HEK293 (cell line): ENCODE measurements around the gene PTPN20.
"Not testable (repeated sequence)": the region's sequence is repeated elsewhere in the genome, so short reads cannot be mapped to it uniquely, and the experiment has no call there.

Source experiments
- CTCF ChIP-seq: fragments of 450-650 bp; formaldehyde crosslinking; IDR thresholded peaks from 2 replicates; pipeline ENCODE4 v1.5.1; 2016; ENCODE audit warnings: missing biosample characterization, missing genetic modification characterization
- HOXA7 ChIP-seq: sonication (generic); formaldehyde crosslinking; IDR thresholded peaks from 2 replicates; pipeline ENCODE4 v1.8.1; 2022; ENCODE audit warnings: missing genetic modification reagents, borderline replicate concordance
- KLF16 ChIP-seq: fragments of 450-650 bp; formaldehyde crosslinking; IDR thresholded peaks from 2 replicates; pipeline ENCODE4 v1.5.1; 2017; ENCODE audit warnings: missing biosample characterization, missing genetic modification characterization
- KLF9 ChIP-seq: fragments of 450-650 bp; formaldehyde crosslinking; IDR thresholded peaks from 2 replicates; pipeline ENCODE4 v1.5.1; 2016; ENCODE audit warnings: missing biosample characterization, missing genetic modification characterization, low read depth
- REST ChIP-seq: fragments of 450-650 bp; formaldehyde crosslinking; IDR thresholded peaks from 2 replicates; pipeline ENCODE4 v1.5.1; 2016; ENCODE audit warnings: missing biosample characterization, missing genetic modification characterization
- SALL2 ChIP-seq: fragments of 450-650 bp; formaldehyde crosslinking; IDR thresholded peaks from 2 replicates; pipeline ENCODE4 v1.5.0; 2017; ENCODE audit warnings: missing biosample characterization, mild to moderate bottlenecking, missing genetic modification characterization, borderline replicate concordance
- TSHZ1 ChIP-seq: fragments of 450-650 bp; formaldehyde crosslinking; IDR thresholded peaks from 2 replicates; pipeline ENCODE4 v1.5.1; 2016; ENCODE audit warnings: missing biosample characterization, missing genetic modification characterization, borderline replicate concordance
- ZEB2 ChIP-seq: fragments of 450-650 bp; formaldehyde crosslinking; IDR thresholded peaks from 2 replicates; pipeline ENCODE4 v1.5.1; 2016; ENCODE audit warnings: missing biosample characterization, missing genetic modification characterization
- ZNF394 ChIP-seq: fragments of 450-650 bp; formaldehyde crosslinking; IDR thresholded peaks from 2 replicates; pipeline ENCODE4 v1.5.1; 2016; ENCODE audit warnings: missing biosample characterization, missing genetic modification characterization, mild to moderate bottlenecking, moderate library complexity, borderline replicate concordance
- ZNF549 ChIP-seq: fragments of 450-650 bp; IDR thresholded peaks from 2 replicates; pipeline ENCODE4 v1.5.1; 2018; ENCODE audit warnings: missing biosample characterization, missing genetic modification characterization, mild to moderate bottlenecking, inconsistent platforms, moderate library complexity

GRCh38 chr10:46967013-46967412, 55.8 kb downstream of the PTPN20 start:
- not testable (repeated sequence) for TF ChIP-seq CTCF (tag by site-specific recombination); REST (tag by site-specific recombination); HOXA7 (CRISPR knock-in tag); KLF9 (tag by site-specific recombination); TSHZ1 (tag by site-specific recombination); ZNF394 (tag by site-specific recombination); ZNF549 (tag by site-specific recombination); KLF16 (tag by site-specific recombination); ZEB2 (tag by site-specific recombination); SALL2 (tag by site-specific recombination)
